Gastroesophageal sphincter (tissue), 3 donors: ENCODE measurements around the gene TJP3.

Experiments
- POLR2A ChIP-seq, 2 donors: fragments of 450-650 bp; IDR thresholded peaks; one replicate each; pipeline ENCODE4 v1.6.1; 2017; ENCODE audit warnings: antibody characterized with exemption in 2 of 2, mild to moderate bottlenecking in 2 of 2, moderate library complexity in 1 of 2
- TF ChIP-seq, protein P1 (sequence below), 4 experiments: fragments of 200-600 bp in 2 of 4; fragments of 450-650 bp in 2 of 4; sonication (generic) in 1 of 4; IDR thresholded peaks; one replicate each; pipeline ENCODE4 v1.5.1; 2017 to 2019; ENCODE audit warnings: antibody characterized with exemption in 4 of 4, mild to moderate bottlenecking in 2 of 4, moderate library complexity in 2 of 4

DNA sequence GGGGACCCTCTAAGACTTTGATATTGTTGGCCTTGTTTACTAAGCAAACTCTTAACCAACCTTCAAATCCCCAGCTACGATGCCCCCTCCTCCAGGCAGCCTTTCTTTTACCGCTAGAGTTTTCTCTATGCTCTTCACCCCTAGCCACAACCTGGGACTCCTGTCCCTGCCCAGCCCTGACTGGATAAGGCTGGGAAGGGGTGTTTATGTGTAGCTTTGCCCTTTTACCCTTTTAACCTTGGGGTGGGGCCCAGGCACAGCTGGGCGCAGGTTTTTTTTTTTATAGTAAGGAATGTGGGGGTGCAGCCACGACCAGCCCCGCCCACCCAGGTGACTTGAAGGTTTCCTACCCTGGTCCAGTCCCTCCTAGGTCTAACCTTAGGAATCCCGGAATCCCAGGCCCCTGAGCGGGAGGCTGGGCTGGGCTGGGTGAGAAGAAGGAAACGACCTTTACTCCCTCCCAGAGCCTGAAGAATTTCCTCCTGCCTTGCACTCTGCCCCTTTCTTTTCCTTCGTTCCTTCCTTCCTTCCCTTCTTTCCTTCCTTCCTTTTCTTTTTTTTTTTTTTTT is 12.2 kb downstream of the TJP3 start:
- TF ChIP-seq, protein P1, sequence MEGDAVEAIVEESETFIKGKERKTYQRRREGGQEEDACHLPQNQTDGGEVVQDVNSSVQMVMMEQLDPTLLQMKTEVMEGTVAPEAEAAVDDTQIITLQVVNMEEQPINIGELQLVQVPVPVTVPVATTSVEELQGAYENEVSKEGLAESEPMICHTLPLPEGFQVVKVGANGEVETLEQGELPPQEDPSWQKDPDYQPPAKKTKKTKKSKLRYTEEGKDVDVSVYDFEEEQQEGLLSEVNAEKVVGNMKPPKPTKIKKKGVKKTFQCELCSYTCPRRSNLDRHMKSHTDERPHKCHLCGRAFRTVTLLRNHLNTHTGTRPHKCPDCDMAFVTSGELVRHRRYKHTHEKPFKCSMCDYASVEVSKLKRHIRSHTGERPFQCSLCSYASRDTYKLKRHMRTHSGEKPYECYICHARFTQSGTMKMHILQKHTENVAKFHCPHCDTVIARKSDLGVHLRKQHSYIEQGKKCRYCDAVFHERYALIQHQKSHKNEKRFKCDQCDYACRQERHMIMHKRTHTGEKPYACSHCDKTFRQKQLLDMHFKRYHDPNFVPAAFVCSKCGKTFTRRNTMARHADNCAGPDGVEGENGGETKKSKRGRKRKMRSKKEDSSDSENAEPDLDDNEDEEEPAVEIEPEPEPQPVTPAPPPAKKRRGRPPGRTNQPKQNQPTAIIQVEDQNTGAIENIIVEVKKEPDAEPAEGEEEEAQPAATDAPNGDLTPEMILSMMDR (IDR thresholded peaks at IDR 0.05): no peak
- TF ChIP-seq POLR2A (IDR thresholded peaks at IDR 0.05): no peak
